GM18520 (cell line): Measurements from ENCODE around the gene DTNA.
"Not testable (repeated sequence)": the region's sequence is repeated elsewhere in the genome, so short reads cannot be mapped to it uniquely, and the experiment has no call there.

Experiments
- ATAC-seq: cut with Tn5 transposase; IDR thresholded peaks from one replicate; pipeline ENCODE4 v1.9.1; 2021; ENCODE audit not compliant: unreplicated experiment

DTNA gene

GRCh38 chr18:34723143-34723542, 13.0 kb downstream of the DTNA start:
- ATAC-seq, result no peak

DNA sequence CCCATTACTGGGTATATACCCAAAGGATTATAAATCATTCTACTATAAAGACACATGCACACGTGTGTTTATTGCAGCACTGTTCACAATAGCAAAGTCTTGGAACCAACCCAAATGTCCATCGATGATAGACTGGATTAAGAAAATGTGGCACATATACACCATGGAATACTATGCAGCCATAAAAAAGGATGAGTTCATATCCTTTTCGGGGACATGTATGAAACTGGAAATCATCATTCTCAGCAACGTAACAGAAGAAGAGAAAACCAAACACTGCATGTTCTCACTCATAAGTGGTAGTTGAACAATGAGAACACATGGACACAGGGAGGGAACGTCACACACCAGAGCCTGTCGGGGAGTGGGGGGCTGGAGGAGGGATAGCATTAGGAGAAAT, 15.6 kb downstream of the DTNA start:
- ATAC-seq, result not testable (repeated sequence)

DNA sequence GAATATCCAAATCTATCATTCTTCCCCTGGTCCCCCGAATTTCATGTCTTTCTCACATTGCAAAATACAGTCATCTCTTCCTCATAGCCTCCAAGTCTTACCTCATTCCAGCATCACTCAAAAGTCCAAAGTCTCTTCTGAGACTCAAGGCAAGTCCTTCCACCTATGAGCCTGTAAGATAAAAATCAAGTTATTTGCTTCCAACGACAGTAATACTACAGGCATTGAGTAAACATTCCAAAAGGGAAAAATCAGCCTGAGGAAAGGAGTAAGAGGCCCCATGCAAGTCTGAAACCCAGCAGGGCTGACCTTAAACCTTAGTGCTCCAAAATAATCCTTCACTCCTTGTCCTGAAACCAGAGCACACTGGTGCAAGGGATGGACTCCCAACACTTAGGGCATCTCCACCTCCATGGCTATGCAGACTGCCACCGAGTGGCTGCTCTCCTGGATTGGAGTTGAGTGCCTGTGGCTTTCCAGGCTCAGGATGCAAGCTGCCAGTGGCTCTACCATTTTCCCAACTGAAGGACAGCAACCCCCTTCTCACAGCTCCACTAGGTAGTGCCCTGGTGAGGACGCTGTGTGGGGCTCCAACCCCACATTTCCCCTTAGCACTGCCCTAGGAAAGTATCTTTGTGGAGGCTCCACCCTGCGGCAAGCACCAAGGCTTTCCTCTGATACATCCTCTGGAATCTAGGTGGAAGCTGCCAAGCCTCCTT, 16.3 kb downstream of the DTNA start:
- ATAC-seq, result no peak

GRCh38 chr18:34729264-34729663, 19.2 kb downstream of the DTNA start:
- no peak for ATAC-seq

DNA sequence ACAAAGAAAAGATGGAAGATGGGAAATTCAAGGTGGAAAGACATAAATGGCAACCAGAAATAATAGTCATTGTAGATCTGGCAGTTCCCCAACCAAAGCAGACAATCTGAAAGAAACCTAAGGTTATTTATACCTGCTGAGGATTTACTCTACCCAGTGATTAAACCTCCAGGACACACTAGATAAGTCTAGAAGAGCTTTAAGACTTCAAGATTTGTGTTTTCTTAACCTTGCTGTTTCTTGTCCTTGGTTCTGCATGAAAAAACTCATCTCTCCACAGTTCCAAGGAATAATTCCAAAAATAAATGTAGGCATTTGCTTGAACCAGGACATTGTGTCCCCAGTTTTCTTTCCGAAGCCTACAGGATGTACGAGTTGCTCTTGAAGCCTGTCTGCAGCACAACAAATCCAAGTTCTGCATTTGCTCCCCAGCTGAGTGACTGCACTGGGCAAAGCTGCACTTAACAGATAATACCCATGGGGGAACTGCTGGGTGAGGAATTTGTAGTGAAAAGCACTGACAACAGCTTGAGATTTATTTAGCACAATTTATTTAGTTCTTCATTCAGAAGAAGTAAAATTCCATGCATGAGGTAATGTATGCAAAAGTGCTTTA, 19.8 kb downstream of the DTNA start:
- no peak for ATAC-seq

DNA sequence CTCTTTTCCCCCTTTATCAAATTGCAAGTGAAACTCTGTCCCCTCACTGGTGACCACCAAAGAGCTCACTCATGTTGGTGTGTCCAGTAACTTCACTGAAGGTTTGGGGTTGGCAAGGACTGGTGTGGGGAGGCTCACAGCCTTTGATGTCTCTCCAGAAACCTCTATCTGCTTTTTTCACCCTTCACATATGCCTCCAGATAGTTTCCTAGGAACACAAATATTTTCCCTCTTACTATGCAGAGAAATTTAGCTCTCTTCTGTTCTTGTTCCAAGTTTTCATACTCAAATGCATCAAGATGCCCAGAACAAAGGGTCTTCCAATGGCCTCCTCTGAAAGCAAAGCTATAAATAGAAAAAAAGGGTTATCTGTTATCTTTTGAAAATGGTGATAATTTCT, 20.7 kb downstream of the DTNA start:
- no peak for ATAC-seq

DNA sequence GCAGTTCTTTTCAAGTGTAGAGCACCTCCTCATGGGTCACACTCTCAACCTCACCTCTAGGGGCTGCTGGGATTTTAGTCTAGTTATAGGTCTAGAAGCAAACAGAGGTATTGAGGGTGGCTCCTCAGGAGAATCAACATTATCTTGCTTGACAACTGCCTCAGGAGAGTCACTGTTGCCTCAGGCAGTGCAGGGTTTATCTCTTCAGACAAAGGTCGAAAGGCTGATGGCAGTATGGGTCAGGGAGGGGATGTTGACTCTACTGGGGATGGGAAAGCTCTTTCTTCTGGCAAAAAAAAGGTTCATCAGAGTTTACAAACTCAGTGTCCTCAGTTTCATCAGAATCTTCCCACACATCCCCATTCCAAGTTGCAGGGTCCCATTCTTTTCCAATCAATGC, 24.0 kb downstream of the DTNA start:
- ATAC-seq, result no peak

DNA sequence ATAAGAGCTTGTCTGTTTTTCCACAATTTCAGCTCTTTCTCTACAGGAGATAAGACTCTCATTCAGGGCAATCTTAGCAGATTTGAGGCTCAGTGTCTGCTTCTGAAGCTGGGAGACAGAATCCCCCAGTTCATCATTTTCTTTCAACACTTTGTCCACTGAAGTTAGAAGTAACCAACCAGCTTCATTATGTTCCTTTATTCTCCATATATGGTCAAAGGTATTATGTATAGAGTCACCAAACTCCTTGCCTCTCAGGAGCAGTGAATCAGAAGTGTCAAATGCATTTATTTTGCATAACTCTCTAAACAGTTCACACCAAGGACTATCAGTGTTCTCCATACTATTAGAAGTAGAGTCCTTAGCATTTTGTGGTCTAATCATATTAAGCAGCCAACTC, 24.4 kb downstream of the DTNA start:
- not testable (repeated sequence) for ATAC-seq

- no peak for ATAC-seq
These were observed 28.2 kb downstream of the DTNA start for GRCh38 chr18:34738175-34738894.

DNA sequence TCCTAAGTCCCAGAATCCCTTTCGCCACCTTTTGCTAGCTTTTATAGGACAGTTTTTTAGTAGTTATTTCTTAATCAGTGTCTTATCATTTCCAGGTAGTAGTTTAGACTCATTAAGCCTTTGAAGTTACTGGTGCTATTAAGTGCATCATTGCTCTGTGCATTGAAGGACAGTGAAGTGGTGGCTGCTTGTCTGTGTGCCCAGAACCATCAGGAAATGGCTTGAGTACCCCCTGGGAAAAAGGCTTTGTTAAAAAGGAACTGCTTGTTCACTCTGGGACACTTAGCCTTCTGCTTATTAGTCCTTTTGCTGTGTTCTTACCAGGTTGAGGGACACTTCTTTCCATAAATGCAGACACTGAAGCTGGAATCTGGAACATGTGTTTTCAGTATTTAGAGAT, 30.0 kb downstream of the DTNA start:
- ATAC-seq, result no peak

DNA sequence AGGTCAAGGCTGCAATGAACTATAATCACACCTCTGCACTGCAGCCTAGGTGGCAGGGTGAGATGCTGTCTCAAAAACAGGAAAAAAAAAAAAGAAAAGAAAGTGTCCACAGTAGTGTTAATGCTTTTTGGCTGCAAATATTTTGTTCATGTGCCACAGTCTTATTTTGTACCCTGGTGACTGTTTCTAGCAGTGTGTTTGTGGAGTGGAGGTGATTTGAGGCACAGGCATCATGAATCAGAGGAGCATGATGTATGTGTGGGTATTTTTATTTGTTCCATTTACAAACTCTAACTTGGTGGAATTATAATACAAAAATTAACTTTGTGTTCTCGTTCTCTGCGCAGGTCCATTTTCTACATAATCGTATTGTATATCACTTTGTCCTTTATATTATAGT, 30.6 kb downstream of the DTNA start:
- no peak for ATAC-seq

DNA sequence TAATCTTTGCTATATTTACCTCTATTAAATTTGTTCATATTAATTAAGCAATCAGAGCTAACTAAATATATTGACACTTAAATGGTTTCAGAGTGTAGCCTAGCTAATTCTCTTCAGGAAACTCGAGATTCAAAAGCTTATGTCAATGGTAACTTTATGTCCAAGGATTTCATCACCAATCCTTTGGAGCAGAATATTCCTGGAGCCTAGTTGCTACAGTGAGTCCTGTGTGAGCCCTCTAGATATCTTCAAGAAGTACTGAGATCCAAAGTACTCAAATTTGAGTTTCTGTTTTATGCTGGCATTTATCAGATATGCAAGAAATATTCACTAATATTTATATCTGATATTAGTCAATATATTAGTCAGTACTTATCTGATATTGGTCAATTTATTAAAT, 31.3 kb downstream of the DTNA start:
- no peak for ATAC-seq

DNA sequence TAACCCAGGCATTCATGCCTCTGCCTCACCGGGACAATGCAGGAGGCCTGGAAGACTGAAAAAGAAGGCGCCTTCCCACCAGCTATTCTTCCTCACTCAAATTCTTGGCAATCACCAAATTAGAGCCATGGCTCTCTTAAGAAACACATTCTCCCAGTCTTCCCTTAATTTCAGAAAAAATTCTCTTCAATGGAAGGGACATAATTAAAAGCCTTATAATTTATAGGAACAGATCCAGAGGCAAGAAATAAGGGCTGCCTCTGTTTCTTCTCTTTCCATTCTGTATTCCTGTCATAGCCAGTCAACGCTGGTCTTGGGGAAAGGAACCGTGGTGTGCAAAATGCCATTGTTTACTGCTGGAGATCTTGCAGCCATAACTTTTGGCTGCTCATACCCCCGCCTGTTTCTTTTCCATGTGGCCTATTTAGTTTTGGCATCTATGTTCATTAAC, 32.8 kb downstream of the DTNA start:
- no peak for ATAC-seq

DNA sequence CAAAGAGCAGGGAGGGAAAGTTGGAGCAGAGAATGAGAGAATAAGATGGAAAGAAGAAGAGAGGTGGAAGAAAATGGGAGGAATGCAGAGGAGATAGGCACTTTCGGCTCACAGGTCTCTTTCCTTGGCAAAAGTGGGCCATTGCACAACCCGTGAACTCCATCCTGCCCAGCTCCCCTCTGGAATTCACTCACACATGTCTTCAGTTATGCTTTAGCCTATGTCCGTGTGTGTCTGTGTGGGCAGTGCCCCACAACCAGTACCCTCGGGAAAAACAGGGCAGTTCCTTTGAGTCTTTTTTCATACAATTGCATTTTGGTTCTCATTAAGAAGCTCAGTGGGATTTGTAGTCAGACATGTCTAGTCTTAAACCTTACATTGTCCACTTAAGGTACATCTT, 34.5 kb downstream of the DTNA start:
- no peak for ATAC-seq

- ATAC-seq, result no peak
These were observed 36.5 kb downstream of the DTNA start for GRCh38 chr18:34746614-34747013.

GRCh38 chr18:34749721-34750120, 39.6 kb downstream of the DTNA start:
- ATAC-seq, result no peak

DNA sequence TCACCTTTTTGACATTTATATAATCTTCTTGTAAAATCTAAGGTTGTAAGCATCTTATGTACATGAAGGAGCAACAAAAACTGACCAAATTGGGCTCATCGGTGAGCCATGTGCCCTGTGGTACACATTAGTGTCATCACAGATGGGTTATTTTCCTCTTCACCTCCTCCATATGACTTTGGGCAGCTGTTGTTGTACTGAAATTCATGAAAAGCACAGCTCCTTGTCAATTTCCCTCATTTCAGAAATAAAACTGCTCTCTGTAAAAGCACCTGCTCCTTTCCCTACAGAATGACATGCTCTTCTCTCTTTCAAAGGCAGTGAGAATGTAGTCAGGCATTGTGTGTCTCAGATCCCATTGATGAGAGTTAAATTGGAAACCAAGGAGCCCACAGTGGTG, 42.0 kb downstream of the DTNA start:
- no peak for ATAC-seq

- ATAC-seq, result no peak
These were observed 44.2 kb downstream of the DTNA start for GRCh38 chr18:34754300-34754699.

DNA sequence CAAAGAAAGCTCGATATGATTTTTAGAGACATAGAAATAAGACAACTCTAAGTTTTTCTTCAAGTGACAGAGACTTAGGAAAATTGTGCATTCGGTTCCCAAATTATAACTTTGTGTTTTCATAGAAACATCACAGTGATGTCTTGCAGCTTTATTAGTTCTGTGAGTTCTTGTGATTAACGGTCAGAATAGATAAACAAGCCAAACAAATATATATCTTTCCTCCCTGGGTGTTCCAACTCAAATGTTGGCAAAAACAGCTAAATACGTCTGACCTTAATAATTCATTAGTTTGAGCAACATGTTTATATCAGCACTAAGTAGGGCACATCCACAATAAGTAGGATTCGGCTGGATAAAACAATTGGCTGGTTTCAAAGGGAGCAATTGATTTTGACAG, 47.6 kb downstream of the DTNA start:
- no peak for ATAC-seq

- ATAC-seq, result no peak
These were observed 48.4 kb downstream of the DTNA start for GRCh38 chr18:34758378-34758948.

DNA sequence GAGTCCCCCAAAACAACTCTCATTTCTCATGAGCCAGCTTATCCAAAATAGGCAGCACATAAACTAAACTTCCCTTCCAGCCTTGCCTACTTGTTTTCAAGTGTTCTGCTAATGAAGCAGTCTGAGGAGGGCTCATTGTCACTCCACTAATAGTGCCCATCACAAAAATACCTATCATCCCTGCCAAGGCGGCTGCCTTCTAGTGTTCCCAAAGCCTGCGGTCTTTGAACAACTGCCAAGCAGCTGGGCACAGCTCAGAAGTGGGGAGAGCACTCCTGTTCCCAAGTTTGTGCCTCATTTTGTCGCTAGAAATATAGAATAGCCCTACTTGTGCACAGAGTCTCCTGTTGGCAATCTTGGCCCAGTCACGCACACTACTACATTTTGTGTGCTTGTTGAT, 50.3 kb downstream of the DTNA start:
- ATAC-seq, result no peak

GRCh38 chr18:34764451-34764850, 54.4 kb downstream of the DTNA start:
- ATAC-seq, result no peak
